ENCODE measurements around the gene TRIM72.

TRIM72 gene

GRCh38 chr16:31248344-31248743, 34.4 kb downstream of the TRIM72 start:
- TF ChIP-seq SIN3A (IDR thresholded peaks at IDR 0.05; ENCODE audit: borderline replicate concordance, insufficient read depth, low read length) = no peak
- no peak for TF ChIP-seq FOXP2 (optimal IDR thresholded peaks at IDR 0.05; ENCODE audit: borderline replicate concordance, extremely low read depth, extremely low read length, insufficient read depth)
- no peak for TF ChIP-seq POLR2AphosphoS5 (IDR thresholded peaks at IDR 0.05; ENCODE audit: low read depth, low read length)
- TF ChIP-seq REST (IDR thresholded peaks at IDR 0.05; ENCODE audit: insufficient read depth in 1 of 2, low read depth in 2 of 2, low read length in 2 of 2) = no peak
- no peak for TF ChIP-seq TAF1 (IDR thresholded peaks at IDR 0.05; ENCODE audit: borderline replicate concordance, insufficient read depth, low read length)

GRCh38 chr16:31250782-31251384, 37.0 kb downstream of the TRIM72 start:
- TF ChIP-seq FOXP2 (optimal IDR thresholded peaks at IDR 0.05; ENCODE audit: borderline replicate concordance, extremely low read depth, extremely low read length, insufficient read depth) = no peak
- no peak for TF ChIP-seq TAF1 (IDR thresholded peaks at IDR 0.05; ENCODE audit: borderline replicate concordance, insufficient read depth, low read length)
- no peak for TF ChIP-seq POLR2AphosphoS5 (IDR thresholded peaks at IDR 0.05; ENCODE audit: low read depth, low read length)
- TF ChIP-seq REST (IDR thresholded peaks at IDR 0.05; ENCODE audit: insufficient read depth in 1 of 2, low read depth in 2 of 2, low read length in 2 of 2) = no peak
- no peak for TF ChIP-seq SIN3A (IDR thresholded peaks at IDR 0.05; ENCODE audit: borderline replicate concordance, insufficient read depth, low read length)

GRCh38 chr16:31251435-31251834, 37.5 kb downstream of the TRIM72 start:
- no peak for TF ChIP-seq TAF1 (IDR thresholded peaks at IDR 0.05; ENCODE audit: borderline replicate concordance, insufficient read depth, low read length)
- TF ChIP-seq POLR2AphosphoS5 (IDR thresholded peaks at IDR 0.05; ENCODE audit: low read depth, low read length) = no peak
- TF ChIP-seq SIN3A (IDR thresholded peaks at IDR 0.05; ENCODE audit: borderline replicate concordance, insufficient read depth, low read length) = no peak
- TF ChIP-seq FOXP2 (optimal IDR thresholded peaks at IDR 0.05; ENCODE audit: borderline replicate concordance, extremely low read depth, extremely low read length, insufficient read depth) = no peak
- TF ChIP-seq REST (IDR thresholded peaks at IDR 0.05; ENCODE audit: insufficient read depth in 1 of 2, low read depth in 2 of 2, low read length in 2 of 2) = no peak

GRCh38 chr16:31253642-31254045, 39.7 kb downstream of the TRIM72 start:
- no peak for TF ChIP-seq REST (IDR thresholded peaks at IDR 0.05; ENCODE audit: insufficient read depth in 1 of 2, low read depth in 2 of 2, low read length in 2 of 2)
- no peak for TF ChIP-seq TAF1 (IDR thresholded peaks at IDR 0.05; ENCODE audit: borderline replicate concordance, insufficient read depth, low read length)
- TF ChIP-seq POLR2AphosphoS5 (IDR thresholded peaks at IDR 0.05; ENCODE audit: low read depth, low read length) = no peak
- no peak for TF ChIP-seq SIN3A (IDR thresholded peaks at IDR 0.05; ENCODE audit: borderline replicate concordance, insufficient read depth, low read length)
- TF ChIP-seq FOXP2 (optimal IDR thresholded peaks at IDR 0.05; ENCODE audit: borderline replicate concordance, extremely low read depth, extremely low read length, insufficient read depth) = no peak

Data from PFSK-1 (cell line).